Measurements from ENCODE around the gene OLR1.

The OLR1 gene

DNA sequence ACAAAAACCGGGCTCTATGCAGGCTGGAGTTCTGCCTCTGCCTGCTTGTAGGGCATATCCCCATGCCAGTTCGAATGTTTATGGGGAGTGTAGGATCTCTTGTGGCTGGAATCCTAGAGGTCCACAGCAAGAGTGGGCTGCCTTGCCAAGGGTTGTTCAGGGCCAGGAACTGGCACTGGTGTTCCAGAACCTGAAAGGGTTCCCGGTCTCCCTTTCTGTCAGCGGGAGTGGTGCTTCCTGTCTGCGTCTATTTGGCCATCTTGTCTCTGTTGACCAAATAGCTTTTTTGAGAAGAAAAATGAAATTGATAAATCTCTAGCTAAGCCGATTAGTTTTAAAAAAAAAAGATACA, 17.8 kb downstream of the OLR1 start:
- no peak for FAIRE-seq

DNA sequence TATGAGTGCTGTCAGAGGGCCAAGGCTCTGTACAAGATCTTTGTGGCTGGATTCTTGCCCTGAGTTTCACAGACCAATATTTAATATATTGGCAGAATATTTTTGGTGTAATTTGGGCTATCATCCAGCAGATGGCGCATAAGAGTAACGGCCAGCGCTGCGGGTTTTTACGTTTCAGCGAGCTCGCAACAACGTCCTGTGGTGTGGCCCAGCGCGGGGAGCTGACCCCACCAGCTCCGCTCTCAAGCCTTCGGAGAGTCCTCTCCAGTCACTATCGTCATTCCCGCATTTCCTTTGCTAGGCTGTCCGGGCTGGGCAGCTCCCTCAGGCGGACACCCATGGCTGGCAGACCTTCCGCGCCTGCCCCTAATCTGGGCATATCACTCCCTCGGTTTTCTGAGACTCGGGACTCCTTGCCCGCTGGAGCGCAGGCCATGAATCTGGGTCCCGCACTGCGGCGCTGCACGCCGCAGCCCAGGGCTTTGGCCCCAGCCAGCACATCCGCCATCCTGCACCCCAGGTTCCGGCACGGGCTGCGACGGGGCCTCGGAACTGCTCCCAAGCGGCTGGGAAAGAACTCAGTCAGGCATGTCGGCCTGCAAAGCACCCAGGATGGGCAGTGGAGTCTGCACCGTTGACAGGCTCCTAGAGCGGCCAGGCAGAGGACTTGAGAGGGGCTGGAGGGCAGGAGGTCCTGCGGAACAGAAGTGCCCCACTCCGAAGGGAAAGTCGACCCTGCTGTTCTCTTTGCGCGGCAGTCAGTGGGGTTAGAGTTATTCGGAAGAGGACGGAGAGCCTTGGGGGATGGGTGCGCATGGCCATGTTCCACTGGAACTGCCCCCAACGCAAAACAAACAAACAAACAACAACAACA, 18.4 kb downstream of the OLR1 start:
- DNase-seq (ENCODE audit: insufficient read length, low spot score) = peak; percentile 53
- FAIRE-seq = no peak

More for the DNA sequence above, 17.8 kb downstream of the OLR1 start:
- no peak for DNase-seq (ENCODE audit: insufficient read length, low spot score)

DNA sequence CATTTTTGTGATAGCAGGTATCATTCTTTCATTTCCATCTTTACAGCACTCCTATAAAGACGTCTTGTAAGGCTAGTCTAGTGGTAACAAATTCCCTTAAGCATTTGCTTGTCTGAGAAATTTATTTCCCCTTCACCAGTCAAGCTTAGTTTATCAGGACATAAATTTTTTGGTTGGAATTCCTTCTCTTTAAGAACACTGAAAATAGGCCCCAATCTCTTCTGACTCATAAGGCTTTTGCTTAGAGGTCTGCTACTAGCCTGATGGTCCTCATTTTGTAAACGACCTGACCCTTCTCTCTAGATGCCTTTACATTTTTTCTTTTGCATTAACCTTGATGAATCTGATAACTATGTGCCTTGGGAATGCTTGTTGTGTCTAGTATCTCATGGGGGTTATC, 20.3 kb downstream of the OLR1 start:
- no peak for DNase-seq (ENCODE audit: insufficient read length, low spot score)
- no peak for FAIRE-seq

DNA sequence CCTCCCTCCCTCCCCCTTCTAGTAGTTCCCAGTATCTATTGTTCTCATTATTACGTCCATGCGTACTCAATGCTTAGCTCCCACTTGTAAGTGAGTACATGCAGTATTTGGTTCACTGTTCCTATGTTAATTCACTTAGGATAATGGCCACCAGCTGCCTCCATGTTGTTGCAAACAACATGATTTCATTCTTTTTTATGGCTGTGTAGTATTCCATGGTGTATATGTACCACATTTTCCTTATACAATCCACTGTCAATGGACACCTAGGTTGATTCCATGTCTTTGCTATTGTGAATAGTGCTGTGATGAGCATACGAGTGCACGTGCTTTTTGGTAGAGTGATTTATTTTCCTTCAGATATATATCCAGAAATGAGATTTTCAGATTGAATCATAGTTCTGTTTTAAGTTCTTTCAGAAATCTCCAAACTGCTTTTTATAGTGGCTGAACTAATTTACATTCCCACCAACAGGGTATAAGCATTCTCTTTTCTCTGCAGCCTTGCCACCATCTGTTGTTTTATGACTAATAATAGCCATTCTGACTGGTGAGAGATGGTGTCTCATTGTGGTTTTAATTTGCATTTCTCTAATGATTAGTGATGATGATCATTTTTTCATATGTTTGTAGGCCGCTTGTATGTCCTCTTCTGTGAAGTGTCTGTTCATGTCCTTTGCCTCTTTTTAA, 24.1 kb downstream of the OLR1 start:
- DNase-seq (ENCODE audit: insufficient read length, low spot score) (no peak), FAIRE-seq (peak; percentile 20)

DNA sequence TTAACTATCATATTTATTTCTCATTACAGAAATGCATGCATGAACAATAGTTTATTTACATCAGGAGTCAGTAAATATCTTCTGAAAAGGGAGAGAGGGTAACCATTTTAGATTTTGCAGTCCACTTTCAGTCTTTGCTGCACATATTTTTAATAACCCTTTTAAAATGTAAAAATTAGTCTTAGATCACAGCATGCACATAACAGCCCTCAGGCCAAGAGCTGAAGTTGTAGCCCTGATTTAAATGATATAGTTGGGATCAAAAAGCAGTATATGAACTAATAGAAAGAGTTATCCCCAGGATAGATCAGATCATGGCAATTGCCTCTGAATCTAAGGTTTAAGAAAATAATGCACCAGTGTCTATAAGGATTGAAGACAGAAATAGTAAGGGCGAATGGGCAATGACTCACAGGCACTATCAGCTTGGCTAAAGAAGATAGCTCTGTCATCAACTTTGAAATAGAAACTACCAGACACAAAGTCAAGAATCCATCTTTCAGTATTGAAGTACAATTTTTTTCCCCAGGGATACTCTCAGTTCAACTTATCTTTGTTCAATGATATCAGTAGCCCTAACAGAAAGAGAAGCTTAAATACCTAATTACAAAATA, 28.8 kb downstream of the OLR1 start:
- DNase-seq (ENCODE audit: insufficient read length, low spot score) (no peak), FAIRE-seq (no peak)

DNA sequence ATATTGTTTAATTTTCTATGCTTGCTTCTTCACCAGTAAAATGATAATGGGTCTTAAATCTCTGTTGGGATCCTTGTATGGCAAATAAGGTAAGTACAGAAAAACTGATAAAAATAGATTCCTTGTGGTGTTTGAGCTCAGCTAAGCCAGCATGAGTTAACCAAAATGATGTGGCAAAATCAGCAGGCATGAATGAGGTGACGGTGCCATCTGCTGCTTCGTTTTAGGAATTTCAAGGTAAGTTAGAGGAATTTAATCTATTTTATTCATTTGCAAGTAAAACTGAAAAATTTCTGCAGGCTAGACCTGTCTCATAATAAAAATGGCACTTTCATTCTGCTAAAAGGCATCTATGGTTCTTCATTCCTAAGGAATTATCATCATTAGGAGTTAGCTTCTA, 31.9 kb downstream of the OLR1 start:
- DNase-seq (ENCODE audit: insufficient read length, low spot score) = peak; percentile 32
- FAIRE-seq = peak; percentile 4

DNA sequence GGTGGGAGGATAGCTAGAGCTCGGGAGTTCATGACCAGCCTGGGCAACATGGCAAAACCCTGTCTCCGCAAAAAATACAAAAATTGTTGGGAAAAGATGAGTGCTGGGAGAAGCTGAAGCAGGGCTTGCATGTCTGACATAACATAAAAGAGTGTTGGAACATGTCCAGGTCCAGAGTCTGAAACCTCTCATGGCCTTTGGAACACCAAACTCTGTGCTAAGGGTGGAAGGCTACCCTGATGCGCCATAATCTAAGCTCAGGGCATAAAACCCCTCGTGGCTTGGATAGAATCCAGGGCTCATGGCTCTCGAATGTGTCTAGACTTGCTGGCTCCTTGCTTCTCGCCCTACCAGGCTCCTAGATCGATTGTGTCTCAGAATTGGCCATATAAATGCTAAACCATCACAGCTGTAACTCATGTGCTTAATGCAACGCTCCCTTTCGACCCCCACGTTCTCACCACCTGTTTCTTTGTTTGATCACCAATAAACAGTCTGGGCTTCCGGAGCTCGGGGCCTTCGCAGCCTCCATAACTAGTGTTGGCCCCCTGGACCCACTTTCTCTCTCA, 35.2 kb downstream of the OLR1 start:
- no peak for DNase-seq (ENCODE audit: insufficient read length, low spot score)
- FAIRE-seq = no peak

DNA sequence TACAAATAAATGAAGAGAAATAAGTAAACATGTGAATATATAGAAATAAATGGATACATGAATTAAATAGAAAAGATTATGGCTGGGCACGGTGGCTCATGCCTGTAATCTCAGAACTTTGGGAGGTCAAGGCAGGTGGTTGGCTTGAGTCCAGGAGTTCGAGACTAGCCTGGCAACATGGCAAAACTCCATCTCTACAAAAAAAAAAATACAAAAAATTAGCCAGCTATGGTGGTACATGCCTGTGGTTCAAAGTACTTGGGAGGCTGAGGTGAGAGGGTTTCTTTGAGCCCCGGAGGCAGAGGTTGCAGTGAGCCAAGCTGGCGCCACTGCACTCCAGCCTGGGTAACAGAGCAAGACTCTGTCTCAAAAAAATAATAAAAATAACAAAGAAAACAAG, 36.8 kb downstream of the OLR1 start:
- no peak for DNase-seq (ENCODE audit: insufficient read length, low spot score)
- FAIRE-seq = no peak

DNA sequence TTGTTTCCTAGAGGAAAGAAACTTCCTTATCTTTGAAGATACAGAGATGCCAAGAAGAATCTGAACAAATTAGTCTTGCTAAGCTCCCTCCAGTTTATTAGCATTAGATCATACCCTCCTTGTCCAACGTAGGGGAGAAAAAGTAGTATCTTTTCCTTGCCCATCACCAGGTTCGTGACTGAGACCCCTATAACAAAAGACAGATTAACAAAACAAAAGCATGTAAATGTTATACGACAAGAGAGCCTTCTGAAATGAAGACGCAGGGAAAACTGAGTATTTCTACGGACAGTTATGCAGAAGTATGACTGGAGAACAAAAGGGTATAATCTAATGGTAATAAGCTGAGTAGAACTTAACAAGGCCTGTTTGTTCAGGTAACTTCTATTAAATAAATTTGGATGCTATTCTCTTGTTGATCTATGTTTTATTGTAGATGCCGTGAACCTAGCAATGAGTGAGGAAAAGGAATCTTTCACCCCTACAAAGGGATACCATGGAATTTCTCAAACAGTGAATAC, 39.0 kb downstream of the OLR1 start:
- DNase-seq (ENCODE audit: insufficient read length, low spot score) (no peak), FAIRE-seq (no peak)

DNA sequence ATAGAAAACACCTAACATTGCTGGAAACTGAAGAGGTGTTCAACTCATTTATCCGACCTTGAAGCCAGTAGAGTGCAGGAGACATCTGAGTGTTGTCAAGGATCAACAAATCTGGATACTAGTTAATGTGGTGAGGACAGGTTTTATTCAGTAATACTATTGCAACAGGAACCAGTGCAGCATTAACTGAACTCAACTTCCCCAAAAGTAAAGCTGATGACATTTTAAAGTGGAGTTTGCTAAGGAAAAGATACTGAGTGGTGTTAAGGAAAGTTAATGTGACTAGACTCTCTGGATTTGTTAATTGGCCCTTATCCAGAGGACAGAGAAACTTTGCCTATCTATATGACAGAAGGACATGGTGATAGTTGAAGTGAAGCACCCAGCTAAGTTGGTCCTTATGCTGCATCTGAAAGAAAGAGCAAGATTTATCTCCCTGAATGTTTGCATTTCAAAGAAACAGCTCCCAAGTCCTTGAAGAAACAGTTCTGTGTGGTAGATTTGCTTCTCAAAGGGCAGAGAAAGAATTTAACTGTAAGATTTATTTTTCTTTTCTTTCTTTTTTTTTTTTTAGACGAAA, 40.7 kb downstream of the OLR1 start:
- DNase-seq (ENCODE audit: insufficient read length, low spot score) (no peak), FAIRE-seq (no peak)

DNA sequence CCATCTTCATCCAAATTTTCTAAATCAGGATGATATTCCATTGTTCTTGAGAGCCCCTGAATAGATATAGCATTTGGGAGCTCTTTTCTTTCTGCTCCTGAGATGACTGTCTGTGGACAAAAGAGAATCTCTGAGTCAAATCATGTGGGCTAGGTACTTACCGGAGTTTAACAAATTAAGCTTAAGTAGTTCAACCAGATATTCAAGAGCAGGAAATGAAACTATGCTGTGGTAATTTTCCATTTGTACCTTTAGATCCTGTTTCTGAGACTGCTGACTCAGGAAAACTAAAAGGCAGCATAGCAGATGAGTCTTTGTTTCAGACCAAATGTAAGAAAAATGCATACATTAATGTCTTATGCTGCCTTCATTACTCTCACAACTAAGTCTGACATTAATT, 41.9 kb downstream of the OLR1 start, which contains the start of gene CLEC7A:
CLEC7A (minus strand) TSS at position 158 of the 400 bp plus-strand sequence; CDS start at position 41, 117 bp downstream.
- FAIRE-seq = no peak
- no peak for DNase-seq (ENCODE audit: insufficient read length, low spot score)

DNA sequence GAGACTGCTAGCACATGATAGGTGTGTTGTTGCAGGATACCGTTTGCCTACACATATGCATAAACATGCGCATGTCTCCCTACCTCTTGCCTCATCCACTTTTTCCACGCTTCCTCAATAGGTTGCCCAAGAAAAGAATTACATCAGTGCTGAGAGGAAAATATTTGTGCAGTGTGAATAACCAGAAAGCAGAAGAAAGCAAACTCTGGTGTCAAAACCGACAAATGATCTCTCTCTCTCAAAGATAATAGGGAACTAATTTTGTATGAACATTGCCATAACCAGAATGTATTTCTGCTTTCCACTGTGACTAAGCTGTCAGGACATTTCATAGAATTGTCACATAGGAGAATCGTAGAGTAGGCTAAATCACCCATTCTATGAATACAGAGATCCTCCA, 43.2 kb downstream of the OLR1 start:
- DNase-seq (ENCODE audit: insufficient read length, low spot score) (no peak), FAIRE-seq (no peak)

DNA sequence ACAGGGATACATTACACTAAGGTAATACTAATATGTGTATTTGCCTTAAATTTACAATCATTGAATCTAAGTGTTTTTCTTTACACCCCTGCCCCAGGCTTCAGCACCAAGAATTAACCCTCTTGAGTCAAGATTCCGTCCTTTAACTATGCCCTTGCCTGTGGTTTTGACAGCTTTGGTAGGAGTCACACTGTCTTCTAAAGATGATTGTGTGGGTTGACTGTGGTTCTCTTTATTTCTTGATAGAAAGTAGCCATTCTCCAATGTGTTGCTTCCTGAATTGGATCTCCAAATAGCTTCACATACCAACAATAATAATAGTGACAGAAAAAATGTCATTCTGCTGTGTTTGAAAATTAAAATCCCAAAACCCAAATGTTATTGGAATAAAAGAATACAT, 45.5 kb downstream of the OLR1 start:
- DNase-seq (ENCODE audit: insufficient read length, low spot score) (no peak), FAIRE-seq (no peak)

DNA sequence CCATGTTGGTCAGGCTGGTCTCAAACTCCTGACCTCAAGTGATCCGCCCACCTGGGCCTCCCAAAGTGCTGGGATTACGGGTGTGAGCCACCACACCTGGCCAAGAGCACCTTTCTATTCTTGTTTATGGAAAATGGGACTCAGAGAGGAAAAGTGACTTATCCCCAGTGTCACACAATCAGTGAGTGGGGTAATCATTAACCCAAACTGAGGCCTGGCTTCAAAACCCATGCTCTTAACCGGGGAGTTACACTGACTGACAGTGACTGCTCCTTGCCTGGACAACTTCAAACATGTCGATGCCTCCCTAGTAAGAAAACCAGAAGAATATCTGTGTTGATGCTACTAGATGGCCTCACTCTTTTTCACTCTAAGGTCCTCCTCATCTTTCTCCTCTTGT, 49.2 kb downstream of the OLR1 start:
- FAIRE-seq (no peak), DNase-seq (ENCODE audit: insufficient read length, low spot score) (no peak)

DNA sequence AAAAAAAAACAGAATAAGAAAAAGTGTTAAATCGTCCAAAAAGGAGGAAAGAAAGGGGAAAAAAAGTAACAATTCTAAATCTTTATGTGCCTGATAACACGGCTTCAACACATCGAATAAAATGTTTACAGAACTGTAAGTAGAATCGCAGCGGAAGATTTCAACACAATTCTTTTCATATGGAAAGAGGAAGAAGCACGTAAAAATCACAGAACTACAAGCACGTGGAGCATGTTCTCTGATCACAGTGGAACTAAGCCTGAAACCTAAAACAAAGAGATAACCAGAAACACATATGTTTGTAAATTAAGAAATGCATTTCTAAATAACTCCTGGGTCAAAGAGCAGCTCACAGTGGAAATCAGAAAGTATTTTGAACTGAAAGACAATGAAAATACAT, 50.7 kb downstream of the OLR1 start:
- DNase-seq (ENCODE audit: insufficient read length, low spot score) (no peak), FAIRE-seq (no peak)

DNA sequence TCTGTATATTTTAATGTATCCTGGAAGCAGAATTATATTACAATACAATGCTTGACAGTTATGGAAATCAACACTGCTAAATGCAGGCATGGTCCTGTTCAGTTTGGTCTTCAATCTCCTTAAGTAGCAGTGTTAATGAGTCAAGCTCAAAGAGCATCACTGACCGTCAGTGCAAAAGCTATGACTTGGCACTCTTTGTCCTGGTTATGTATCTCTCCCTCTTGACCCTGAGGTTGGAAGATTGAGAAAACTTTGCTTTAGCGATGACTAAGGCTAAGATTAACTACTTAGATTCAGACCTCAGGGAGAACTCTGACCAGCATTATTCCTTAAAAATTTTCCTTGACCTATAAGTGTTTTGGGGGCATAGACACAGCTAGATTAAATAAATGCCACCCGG, 52.9 kb downstream of the OLR1 start:
- DNase-seq (ENCODE audit: insufficient read length, low spot score) (no peak), FAIRE-seq (no peak)

DNA sequence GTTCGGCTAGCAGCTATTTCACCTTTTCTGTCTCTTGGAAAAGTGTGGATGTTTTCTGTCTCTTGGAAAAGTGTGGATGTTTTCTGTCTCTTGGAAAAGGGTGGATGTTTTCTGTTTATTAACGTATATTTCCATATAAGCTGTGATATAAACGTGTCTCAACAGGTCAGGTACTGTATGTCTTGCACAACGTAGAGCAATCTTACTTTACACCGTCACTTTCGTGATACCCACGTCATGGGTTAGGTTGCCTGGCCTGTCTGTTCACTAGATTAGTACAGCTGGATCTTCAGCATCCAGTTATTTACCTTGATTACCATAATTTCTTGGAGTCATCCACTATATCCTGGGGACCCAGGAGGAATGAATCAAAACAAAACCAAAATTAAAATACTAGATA, 56.0 kb downstream of the OLR1 start:
- peak; percentile 36 for FAIRE-seq

DNA sequence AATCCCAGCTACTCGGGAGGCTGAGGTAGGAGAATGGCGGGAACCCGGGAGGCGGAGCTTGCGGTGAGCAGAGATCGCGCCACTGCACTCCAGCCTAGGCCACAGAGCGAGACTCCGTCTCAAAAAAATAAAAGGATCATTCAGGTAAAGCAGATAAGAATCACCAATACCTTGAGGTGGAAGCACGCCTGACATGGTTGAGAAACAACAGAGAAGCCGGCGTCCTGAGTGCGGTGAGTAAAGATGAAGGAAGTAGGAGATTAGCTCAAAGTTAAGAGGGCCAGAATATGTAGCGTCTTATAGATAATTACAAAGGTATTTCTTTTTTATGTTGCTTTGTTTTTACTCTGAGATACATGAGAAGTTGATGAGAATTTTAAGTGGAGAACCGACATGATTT, 56.6 kb downstream of the OLR1 start:
- no peak for FAIRE-seq
- no peak for DNase-seq (ENCODE audit: insufficient read length, low spot score)

More for the DNA sequence above, 56.0 kb downstream of the OLR1 start:
- DNase-seq (ENCODE audit: insufficient read length, low spot score) = no peak

DNA sequence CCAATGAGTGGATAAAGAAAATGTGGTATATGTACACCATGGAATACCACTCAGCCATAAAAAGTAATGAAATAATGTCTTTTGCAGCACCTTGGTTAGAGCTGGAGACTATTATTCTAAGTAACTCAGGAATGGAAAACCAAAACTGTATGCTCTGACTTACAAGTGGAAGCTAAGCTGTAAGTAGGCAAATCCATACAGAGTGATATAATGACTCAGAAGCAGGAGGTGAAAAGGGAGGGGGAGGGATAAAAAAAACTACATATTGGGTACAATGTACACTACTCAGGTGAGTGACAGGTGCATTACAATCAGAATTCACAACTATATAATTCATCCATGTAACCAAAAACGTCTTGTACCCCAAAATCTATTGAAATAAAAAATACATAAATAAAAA, 58.0 kb downstream of the OLR1 start:
- DNase-seq (ENCODE audit: insufficient read length, low spot score) (no peak), FAIRE-seq (no peak)

DNA sequence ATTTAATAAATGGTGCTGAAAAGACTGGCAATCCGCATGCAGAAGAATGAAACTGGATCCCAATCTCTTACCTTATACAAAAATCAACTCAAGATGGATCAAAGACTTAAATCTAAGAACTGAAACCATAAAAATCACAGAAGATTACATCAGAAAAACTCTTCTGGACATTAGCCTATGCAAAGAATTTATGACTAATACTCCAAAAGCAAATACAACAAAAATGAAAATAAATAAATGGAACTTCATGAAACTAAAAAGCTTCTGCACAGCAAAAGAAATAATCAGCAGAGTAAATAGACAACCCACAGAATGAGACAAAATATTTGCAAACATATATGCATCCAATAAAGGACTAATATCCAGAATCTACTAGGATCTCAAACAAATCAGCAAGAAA, 58.9 kb downstream of the OLR1 start:
- no peak for FAIRE-seq

DNA sequence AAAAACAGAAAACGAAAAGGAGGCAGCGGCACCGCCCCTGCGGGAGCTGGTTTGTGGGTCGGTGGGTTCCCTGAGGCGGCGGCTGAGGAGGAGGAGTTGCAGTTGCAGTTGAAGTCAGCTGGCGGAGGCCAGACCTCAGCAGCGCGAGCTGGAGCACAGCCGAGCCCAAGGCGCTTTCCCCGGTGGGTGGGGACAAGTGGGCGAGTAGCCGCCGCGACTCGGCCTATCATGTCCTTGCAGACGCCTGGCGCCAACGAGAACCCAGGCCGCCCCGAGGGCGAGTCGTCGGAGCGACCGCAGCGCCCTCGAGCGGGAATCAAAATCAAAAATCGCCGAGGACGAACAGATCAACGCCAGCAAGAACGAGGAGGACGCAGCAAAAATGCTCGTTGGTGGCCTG, 60.5 kb downstream of the OLR1 start:
- FAIRE-seq (no peak), DNase-seq (ENCODE audit: insufficient read length, low spot score) (no peak)

More for the DNA sequence above, 58.9 kb downstream of the OLR1 start:
- no peak for DNase-seq (ENCODE audit: insufficient read length, low spot score)
